COR-L47 (cell line): Measurements from ENCODE around the gene SLC2A5.

Source experiments
- DNase-seq: peaks from one replicate; lab custom pipeline; 2025; lab: John Stamatoyannopoulos, UW

Gene SLC2A5

GRCh38 chr1:9062021-9062471 lies 7.4 kb downstream of the SLC2A5 start:
- DNase-seq, result no peak

DNA sequence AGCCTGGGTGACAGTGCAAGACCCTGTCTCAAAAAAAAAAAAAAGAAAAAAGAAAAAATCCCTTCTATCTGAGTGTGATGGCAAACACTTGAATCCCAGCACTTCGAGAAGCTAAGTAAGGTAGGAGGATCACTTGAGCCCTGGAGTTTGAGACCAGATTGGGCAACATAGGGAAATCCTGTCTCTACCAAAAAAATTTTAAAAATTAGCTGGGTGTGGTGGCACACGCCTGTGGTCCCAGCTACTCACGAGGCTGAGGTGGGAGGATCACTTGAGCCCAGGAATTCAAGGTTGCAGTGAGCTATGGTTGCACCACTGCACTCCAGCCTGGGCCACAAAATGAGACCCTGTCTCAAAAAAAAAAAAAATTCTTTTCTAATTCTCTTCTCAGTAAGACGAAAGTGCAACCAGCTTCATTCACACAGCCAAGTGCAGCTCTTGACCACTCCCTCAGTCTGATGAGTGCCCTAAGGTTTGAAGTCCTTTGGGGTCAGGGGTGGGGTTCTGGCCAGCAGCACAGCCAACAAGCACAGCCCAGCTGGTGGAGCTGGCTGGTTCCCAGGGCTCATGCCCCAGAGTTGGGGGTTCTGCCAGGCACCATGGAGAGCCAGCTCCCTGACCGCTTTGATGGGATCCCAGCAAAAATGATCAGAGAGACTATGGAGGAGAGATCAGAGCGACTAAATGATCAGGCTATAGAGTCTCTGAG lies 8.0 kb downstream of the SLC2A5 start:
- no peak for DNase-seq

GRCh38 chr1:9059891-9060744 lies 9.3 kb downstream of the SLC2A5 start:
- DNase-seq, result no peak

DNA sequence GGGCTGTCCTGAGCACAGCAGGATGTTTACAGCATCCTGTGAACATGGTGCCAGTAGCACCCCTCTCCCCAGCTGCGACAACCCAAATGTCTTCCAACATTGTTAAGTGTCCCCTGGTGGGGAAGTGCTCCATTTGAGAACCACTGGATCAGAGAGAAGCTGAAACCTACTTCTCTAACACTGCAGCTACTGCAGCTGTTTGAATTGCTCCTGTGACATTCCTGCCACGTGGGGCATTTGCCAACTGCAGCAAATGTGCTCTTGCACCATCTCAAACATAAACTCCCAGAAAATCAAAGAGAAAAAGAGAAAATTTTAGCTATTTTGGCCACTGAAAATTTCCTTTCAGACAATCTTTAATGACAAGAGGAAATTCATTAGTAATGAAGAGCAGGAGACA lies 11.0 kb downstream of the SLC2A5 start:
- DNase-seq, result no peak

- DNase-seq, result no peak
Observed at GRCh38 chr1:9057851-9058250, 11.6 kb downstream of the SLC2A5 start.

DNA sequence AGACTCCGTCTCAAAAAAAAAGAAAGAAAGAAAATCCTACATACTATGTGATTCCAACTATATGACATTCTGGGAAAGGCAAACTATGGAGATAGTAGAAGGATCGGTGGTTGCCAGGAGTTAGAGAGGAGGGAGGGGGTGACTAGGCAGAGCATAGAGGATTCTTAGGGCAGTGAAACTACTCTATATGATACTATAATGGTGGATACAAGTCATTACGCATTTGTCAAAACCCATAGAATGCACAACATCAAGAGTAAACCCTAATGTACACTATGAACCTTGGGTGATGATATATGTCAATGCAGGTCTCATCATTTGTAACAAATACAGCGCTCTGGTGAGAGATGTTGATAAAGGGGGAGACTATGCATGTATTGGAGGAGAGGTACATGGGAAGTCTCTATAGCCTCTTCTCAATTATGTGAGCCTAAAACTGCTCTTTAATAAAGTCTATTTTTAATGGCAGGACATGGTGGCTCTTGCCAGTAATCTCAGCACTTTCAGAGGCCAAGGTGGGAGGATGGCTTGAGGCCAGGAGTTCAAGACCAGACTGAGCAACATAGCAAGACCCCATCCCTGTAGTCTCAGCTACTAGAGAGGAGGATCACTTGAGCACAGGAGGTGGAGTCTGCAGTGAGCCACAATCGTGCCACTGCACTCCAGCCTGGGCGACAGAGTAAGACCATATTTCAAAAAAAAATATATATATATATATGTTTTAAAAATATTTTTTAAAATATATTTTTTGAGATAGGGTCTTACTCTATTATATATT lies 17.0 kb downstream of the SLC2A5 start:
- no peak for DNase-seq

DNA sequence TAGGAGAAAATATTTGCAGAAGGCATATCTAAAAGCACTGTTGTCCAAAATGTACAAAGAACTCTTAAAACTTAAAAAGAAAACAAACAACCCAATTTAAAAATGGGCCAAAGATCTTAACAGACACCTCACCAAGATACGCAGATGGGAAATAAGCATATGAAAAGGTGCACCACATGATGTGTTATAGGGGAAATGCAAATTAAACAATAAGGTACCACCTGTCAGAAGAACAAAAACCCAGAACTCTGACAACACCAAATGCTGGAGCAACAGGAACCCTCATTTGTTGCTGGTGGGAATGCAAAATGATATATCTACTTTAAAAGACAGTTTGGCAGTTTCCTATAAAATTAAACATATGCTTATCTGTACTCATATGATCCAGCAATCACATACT lies 18.1 kb downstream of the SLC2A5 start:
- DNase-seq, result no peak

DNA sequence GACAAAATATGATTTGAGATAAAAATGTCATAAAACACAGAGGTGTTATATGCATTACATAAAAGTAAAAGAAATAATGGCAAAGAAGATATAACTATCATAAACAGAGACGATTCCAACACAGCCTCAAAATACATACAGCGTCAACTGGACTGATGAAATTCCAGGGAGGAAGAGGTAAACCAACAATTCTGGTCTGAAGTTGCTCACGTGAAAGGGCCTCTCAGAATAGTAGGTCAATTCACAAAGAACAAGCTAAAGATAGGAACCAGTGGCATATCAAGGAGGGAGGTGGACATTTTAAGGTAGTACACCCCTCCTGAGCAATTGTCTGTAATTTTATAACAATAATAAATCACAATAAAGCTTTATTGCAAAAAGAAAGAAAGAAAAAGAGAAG lies 18.6 kb downstream of the SLC2A5 start:
- no peak for DNase-seq

DNA sequence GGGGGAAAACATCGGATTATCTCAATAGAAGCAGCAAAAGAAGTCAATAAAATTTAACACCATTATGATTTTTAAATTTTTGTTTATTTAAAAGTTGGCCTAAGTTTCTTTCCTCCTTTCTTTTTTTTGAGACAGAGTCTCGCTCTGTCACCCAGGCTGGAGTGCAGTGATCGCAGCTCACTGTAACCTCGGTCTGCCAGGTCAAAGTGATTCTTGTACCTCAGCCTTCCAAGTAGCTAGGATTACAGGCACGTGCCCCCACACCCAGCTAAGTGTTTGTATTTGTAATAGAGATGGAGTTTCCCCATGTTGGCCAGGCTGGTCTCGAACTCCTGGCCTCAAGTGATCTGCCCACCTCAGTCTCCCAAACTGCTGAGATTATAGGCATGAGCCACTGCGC lies 20.9 kb downstream of the SLC2A5 start:
- no peak for DNase-seq

- no peak for DNase-seq
Observed at GRCh38 chr1:9047019-9047418, 22.4 kb downstream of the SLC2A5 start.

DNA sequence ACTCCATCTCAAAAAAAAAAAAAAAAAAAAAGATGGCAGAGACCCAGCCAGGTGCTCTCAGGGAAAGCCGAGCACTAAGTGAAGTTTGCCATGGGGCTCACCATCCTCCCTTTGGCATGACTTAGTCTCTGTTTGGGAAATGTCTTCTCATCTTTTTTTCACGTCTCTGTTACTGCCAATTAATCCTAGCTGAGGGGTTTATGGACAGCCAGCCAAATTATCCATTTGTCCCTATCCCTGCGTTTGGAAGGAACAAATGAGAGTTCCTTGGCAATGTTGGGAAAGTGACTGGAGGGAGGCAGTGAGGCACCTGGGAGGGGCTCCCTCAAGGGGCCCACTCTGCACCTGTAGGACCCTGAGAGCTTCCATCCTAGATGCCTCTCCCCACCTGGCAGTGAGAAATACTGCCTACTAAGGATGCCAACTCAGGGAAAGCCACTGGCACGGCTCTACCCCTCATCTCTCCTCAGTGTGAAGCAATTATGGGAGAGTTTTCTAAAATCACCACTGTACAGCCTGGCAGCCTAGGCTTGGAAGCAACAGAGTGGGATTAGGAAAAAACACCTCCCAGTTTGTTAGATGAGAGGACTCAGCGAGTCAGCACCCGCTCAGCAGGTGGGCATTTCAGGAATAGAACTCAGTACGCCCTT lies 23.4 kb downstream of the SLC2A5 start:
- DNase-seq, result no peak

DNA sequence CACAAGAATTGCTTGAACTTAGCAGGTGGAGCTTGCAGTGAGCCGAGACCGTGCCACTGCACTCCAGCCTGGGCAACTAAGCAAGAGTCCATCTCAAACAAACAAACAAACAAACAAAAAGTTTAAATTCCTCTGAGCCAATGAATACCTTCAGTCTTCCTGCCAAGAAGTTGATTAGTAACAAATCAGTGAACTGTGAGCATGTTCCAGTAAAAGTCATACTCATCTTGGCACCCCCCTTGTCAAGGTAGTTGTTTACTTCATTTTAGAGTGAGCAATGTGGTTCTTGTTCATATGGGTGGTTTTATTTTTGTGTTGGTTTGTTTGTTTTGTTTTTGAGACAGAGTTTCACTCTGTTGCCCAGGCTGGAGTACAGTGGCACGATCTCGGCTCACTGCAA lies 25.2 kb downstream of the SLC2A5 start:
- DNase-seq, result no peak

DNA sequence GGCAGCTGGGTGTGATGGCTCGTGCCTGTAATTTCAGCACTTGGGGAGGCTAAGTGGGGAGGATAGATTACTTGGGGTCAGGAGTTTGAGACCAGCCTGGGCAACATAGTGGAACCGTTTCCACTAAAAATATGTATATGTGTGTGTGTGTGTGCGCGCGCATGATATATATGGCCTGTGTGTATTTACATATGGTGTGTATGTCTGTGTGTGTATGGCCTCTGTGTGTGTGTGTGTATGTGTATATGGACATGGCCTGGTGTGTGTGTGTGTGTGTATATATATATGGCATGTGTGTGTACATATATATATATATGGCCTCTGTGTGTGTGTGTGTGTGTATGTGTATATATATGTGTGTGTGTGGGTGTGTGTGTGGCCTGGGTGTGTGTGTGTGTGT lies 27.2 kb downstream of the SLC2A5 start:
- no peak for DNase-seq

DNA sequence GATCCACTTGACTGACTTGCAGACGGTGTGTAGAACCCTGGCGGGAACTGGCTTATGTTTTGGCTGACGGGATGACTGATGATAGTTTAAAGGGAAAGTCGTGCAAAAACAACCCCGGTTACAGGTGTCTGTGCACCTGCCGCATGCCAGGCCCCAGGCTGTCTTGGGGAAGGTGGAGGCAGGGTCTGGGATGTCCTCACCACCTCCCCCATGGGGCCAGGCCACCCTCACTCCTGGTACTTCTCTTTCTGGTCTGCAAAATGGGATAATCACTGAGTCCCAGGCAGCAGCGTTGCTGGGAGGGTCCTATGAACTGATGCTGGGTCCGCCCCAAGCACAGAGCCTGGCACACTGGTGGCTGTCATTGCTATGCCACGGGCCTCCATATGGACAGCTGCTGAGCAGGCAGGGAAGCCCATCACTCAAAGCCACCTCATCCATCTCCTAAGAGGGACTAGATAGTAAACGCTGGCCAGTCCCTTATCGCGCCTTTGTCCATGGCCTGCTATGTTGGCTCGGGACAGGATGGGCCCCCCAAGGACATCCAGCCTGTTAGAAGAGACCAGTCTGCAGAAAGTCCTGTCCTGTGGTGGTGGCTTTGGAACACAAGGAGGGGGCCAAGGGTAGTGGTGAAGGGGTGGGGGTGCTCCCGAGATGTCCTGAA lies 28.2 kb downstream of the SLC2A5 start:
- no peak for DNase-seq

- no peak for DNase-seq
Observed at GRCh38 chr1:9040659-9041030, 28.8 kb downstream of the SLC2A5 start.

DNA sequence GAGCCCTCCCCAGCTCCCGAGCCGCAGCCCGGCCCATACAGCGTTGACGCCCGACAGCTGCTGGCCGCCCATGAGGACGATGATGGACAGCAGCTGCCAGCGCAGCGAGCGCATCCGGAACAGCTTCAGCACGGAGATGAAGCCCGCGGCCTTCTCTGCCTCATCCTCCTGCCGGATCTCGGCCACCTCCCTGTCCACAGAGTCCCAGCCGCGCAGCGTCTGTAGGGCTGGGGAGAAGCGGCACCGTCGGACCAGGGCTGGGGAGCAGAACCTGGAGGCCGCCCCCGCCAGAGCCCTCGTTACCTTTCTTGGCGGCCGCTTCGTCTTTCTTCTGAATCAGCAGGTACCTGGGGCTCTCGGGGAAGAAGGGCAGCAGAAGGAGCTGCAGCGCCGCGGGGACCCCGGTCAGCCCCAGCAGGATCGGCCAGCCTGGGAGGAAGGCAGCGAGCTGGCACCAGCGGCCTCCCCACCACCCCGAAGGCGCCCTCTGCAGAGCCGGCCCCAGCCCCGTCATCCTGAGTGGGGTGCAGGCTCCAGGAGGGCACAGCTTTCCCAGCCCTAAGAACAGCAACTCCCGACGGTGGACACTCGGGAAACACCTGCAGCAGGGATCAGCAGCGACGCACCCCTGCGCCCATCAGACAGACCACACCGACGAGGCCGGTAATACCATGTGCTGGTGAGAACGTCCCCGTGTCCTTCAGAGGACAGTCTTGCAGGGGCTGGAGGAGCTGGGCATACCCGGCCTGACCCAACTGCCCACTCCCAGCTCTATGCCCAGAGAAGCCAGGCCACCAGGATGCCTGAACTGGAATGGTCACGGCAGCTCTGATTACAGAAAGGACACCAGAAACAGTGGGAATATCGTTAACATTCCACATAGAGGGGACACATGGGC lies 29.4 kb downstream of the SLC2A5 start:
- no peak for DNase-seq

DNA sequence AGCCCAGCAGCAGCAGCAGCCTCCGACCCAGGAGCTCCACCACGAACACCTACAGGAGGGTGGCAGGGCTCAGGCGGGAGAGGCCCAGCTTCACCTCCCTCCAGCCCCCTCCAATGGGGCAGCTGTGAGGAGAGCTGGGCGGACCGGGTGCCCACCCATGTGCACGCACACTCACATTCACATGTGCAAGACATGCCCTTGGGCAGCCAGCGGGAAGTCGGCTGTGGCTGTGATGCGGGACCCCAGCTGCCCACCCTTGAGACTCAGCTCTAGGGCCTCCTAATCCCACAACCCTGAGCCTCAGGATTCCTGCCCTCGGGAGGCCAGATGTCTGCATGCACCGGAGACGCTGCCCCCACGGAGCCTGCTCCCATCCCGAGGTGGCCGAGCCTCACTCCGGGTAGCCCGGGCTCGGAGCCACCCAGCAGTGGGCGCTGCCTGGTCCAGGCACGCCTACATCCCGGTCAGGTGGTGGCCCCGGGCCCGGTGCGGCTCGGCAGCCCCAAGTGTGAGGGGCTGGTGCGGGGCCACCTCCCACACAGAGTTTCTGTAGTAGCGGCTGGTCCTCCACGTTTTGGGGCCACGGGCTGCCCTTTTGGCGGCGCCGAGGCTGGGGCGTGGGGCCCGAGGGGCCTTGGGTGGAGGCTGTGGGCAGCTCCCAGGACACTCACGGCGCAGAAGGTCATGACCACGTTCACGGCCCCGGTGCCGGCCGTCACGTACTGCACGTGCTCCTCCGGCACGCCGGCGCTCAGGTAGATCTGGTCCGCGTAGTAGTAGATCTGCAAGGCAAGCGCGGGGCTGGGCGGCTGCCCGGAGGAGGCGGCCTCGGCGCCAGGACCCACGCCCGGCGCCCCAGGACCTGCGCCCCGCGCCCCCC lies 30.3 kb downstream of the SLC2A5 start:
- DNase-seq, result no peak

DNA sequence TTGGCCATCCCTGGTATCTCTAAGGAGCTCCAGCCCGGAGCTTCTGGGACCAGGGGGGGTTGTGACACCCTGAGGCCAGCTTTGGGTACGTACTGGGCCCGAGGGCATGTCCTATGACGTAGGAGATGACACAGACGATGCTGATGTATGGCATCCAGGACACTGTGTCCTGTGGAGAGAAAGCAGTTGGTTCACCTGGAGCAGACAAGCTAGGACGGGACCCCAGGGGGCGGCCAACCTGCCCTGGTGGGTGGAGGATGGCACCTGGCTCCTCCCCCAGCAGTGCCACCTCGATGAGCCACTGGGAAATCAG lies 31.1 kb downstream of the SLC2A5 start:
- DNase-seq, result no peak

DNA sequence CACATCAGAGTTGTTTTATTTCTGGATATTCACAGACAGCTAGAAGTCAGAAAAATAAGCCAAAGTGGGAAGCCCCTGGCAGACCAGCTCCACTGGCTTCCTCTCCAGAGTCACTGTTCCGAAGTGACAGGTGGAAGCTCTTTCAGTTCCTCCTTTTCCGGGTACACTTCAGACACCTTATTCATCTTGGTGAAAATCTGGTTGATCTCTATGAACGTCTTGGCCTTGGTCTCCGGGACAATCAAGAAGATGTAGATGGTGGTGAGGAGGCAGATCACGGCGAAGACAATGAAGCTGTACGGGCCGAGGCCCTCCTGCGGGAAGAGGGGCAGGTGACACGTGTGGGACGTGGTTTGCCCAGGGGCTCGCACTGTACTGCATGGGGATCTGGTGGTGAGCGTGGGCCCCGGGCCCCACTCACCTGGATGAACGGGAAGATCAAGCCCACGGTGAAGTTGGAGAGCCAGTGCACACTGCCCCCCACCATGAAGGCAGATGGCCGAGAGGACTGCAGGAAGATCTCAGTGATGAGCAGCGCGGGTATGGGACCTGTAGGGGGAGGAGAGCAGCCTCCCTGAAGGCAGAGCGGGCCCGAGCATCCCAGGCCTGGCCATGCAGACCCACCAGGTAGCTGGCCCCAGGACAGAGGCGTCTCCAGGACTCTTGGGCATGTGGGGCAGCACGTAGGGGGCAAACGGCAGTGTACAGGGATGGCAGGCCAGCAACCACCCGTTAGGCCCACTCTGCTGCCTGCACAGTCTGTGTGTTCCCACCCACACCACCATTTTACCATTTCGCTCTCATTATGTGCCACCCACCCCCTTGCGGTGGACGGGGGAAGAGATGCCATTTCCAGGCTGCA lies 31.7 kb downstream of the SLC2A5 start:
- no peak for DNase-seq
